Fibroblast of villous mesenchyme (primary cell): Measurements from ENCODE around the gene OIT3. TPM values are rescaled to one million over a fixed set of nuclear protein-coding genes. Genes with fewer than 3 reads are reported as not detected.
"Not testable (repeated sequence)": the region's sequence is repeated elsewhere in the genome, so short reads cannot be mapped to it uniquely, and the experiment has no call there.

Experiments
- DNase-seq: peaks from one replicate; pipeline ENCODE4 v3.0.0-alpha.2; 2010; ENCODE audit warnings: low read depth
- H3K4me3 ChIP-seq: 2 replicates; pipeline ENCODE4 v1.5.1; 2011; ENCODE audit warnings: low read depth, mild to moderate bottlenecking, low read length
- CTCF ChIP-seq: IDR thresholded peaks from 2 replicates; pipeline ENCODE4 v1.5.1; 2012; ENCODE audit warnings: low read depth, mild to moderate bottlenecking, low read length; ENCODE audit not compliant: insufficient read depth
- total RNA-seq: library from RNA; depleted of rRNA; stranded (reverse); fragments of >200 nt; gene quantifications from 2 replicates; pipeline ENCODE4 v1.2.3, GENCODE V29; 2012

Gene OIT3
- total RNA-seq, 1 donor = under 0.01 TPM

DNA sequence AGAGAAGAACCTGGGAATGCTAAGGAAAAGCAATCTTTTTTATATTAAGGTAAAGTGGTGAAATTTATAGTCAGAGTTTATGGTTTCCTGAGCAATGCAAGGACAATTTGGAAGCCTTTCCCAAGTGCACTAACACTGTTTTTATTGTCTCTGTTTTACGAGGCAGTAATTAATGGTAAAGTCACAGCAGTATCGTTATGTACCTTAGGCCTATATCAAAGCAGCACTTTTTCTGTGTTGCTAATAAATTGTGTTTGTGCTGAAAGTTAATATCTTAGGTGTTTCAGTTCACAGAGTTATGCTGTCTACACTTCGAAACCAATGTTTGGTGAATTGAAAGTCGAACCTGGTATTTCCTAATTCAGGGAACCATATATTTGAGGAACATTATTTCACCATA, 19.2 kb downstream of the OIT3 start:
- no peak for DNase-seq
- no peak overlapping the region for H3K4me3 ChIP-seq
- no peak for TF ChIP-seq CTCF

DNA sequence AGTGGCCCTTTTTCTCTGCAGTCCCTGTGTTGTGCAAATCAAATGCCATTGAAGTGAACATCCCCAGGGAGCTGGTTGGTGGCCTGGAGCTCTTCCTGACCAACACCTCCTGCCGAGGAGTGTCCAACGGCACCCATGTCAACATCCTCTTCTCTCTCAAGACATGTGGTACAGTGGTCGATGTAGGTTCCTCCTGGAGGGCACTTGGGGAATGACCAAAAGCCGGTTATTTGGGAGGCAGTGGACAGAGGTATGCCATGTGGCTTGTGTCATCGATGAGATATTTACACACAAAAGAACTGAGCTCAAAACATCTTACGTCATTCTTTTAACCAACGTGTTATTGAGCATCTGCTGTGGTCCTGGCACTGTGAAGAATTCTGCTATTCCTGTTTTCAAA, 19.7 kb downstream of the OIT3 start:
- H3K4me3 ChIP-seq = no peak overlapping the region
- no peak for DNase-seq
- no peak for TF ChIP-seq CTCF

GRCh38 chr10:72917201-72917600, 23.7 kb downstream of the OIT3 start:
- not testable (repeated sequence) for DNase-seq

DNA sequence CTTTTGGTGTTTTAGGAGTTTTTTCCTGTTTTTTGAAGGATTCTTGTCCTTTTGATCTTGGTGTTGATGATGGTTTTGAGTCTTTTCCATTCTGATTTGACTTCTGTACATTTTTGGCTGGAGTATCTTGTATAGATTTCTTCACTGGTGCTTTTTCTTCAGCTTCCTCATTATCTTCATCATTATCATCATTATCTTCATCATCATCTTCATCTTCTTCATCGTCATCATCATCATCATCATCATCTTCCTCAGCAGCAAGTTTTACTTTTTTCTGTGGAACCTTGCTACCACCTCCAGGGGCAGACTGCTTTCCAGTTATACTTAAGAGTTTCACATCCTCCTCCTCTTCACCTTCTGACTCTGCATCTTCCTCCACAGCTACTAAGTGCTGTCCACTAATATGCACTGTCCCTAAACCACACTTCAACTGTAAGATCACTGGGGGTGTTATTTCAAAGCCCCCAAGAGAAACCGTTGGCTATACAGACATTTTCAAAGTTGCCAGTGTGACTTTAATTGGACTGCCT, 24.3 kb downstream of the OIT3 start:
- H3K4me3 ChIP-seq, DNase-seq: not testable (repeated sequence)

More at GRCh38 chr10:72917201-72917600, 23.7 kb downstream of the OIT3 start:
- not testable (repeated sequence) for H3K4me3 ChIP-seq

- DNase-seq = no peak
- H3K4me3 ChIP-seq = no peak overlapping the region
- TF ChIP-seq CTCF = no peak
Observed at GRCh38 chr10:72918352-72918751, 24.8 kb downstream of the OIT3 start.

DNA sequence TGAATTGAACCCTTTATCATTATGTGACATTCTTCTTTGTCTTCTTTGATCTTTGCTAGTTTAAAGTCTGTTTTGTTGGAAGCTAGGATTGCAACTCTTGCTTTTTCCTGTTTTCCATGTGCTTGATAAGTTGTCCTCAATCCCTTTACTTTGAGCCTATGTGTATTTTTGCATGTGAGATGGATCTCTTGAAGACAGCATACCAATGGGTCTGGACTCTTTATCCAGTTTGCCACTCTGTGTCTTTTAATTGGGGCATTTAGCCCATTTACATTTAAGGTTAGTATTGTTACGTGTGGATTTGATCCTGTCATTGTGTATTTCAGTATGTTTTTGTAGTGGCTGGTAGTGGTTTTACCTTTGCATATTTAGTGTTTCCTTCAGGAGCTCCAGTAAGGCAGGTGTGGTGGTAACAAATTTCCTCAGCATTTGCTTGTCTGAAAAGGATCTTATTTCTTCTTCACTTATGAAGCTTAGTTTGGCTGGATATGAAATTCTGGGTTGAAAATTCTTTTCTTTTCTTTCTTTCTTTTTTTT, 27.7 kb downstream of the OIT3 start:
- not testable (repeated sequence) for H3K4me3 ChIP-seq, DNase-seq

- no peak for TF ChIP-seq CTCF
- no peak overlapping the region for H3K4me3 ChIP-seq
- no peak for DNase-seq
Observed at GRCh38 chr10:72924351-72924750, 30.8 kb downstream of the OIT3 start.

- no peak overlapping the region for H3K4me3 ChIP-seq
- no peak for TF ChIP-seq CTCF
- DNase-seq = no peak
Observed at GRCh38 chr10:72925951-72926465, 32.5 kb downstream of the OIT3 start.

- no peak for DNase-seq
- no peak for TF ChIP-seq CTCF
- no peak overlapping the region for H3K4me3 ChIP-seq
Observed at GRCh38 chr10:72927485-72927884, 33.9 kb downstream of the OIT3 start.
